MM.1S (cell line): Measurements from ENCODE around the gene PIK3R1.

Source experiments
- DNase-seq: peaks from one replicate; pipeline ENCODE4 v3.0.0-alpha.2; 2015
- H2AFZ ChIP-seq: fragments of 300-600 bp; sonication (generic); 2 replicates; pipeline ENCODE4 v1.6.0; 2016; ENCODE audit warnings: antibody characterized with exemption, low read length
- H3F3A ChIP-seq: fragments of 300-600 bp; sonication (generic); 2 replicates; pipeline ENCODE4 v1.6.1; 2016; ENCODE audit warnings: mild to moderate bottlenecking, antibody characterized with exemption, low read length, moderate library complexity, mixed read lengths; ENCODE audit not compliant: insufficient read depth
- H3K27ac ChIP-seq: fragments of 300-600 bp; sonication (generic); 2 replicates; pipeline ENCODE4 v1.5.1; 2016; ENCODE audit warnings: mild to moderate bottlenecking, low read length
- H3K27me3 ChIP-seq: fragments of 300-600 bp; sonication (generic); replicated peaks from 2 replicates; pipeline ENCODE4 v1.6.0; 2016; ENCODE audit warnings: low read length; ENCODE audit not compliant: insufficient read depth
- H3K36me3 ChIP-seq: fragments of 300-600 bp; sonication (generic); replicated peaks from 2 replicates; pipeline ENCODE4 v1.6.1; 2016; ENCODE audit warnings: mild to moderate bottlenecking, low read length, mixed read lengths; ENCODE audit not compliant: insufficient read depth
- H3K4me1 ChIP-seq: fragments of 300-600 bp; sonication (generic); 2 replicates; pipeline ENCODE4 v1.6.1; 2016; ENCODE audit warnings: low read length, mixed read lengths
- H3K4me2 ChIP-seq: fragments of 300-600 bp; sonication (generic); 2 replicates; pipeline ENCODE4 v1.6.0; 2016; ENCODE audit warnings: low read depth, low read length
- H3K4me3 ChIP-seq: fragments of 300-600 bp; sonication (generic); 2 replicates; pipeline ENCODE4 v1.5.1; 2016; ENCODE audit warnings: low read length, mixed read lengths
- H3K79me2 ChIP-seq: fragments of 300-600 bp; sonication (generic); 2 replicates; pipeline ENCODE4 v1.6.1; 2016; ENCODE audit warnings: mixed run types, low read length, mixed read lengths
- H3K9ac ChIP-seq: fragments of 300-600 bp; sonication (generic); 2 replicates; pipeline ENCODE4 v1.6.1; 2016; ENCODE audit warnings: low read length, mixed read lengths
- H3K9me2 ChIP-seq: fragments of 300-600 bp; sonication (generic); replicated peaks from 2 replicates; pipeline ENCODE4 v1.6.1; 2016; ENCODE audit warnings: mild to moderate bottlenecking, low read length, mixed read lengths; ENCODE audit not compliant: insufficient read depth
- H3K9me3 ChIP-seq: fragments of 300-600 bp; sonication (generic); replicated peaks from 2 replicates; pipeline ENCODE4 v1.6.1; 2016; ENCODE audit warnings: mild to moderate bottlenecking, low read length, mixed read lengths; ENCODE audit not compliant: insufficient read depth
- H4K20me1 ChIP-seq: fragments of 300-600 bp; sonication (generic); 2 replicates; pipeline ENCODE4 v1.6.1; 2016; ENCODE audit warnings: mild to moderate bottlenecking, low read length, moderate library complexity, mixed read lengths; ENCODE audit not compliant: insufficient read depth
- CTCF ChIP-seq: fragments of 300-600 bp; sonication (generic); IDR thresholded peaks from 2 replicates; pipeline ENCODE4 v1.5.1; 2016; ENCODE audit warnings: antibody characterized with exemption, low read length, mixed read lengths
- EZH2 ChIP-seq: fragments of 300-600 bp; sonication (generic); optimal IDR thresholded peaks from 2 replicates; pipeline ENCODE3; 2017; ENCODE audit warnings: low read depth, mild to moderate bottlenecking, antibody characterized with exemption, low read length, mixed read lengths
- EZH2phosphoT487 ChIP-seq: fragments of 300-600 bp; sonication (generic); IDR thresholded peaks from 2 replicates; pipeline ENCODE4 v1.6.1; 2018; ENCODE audit warnings: antibody characterized with exemption, low read length

PIK3R1 gene

GRCh38 chr5:68246802-68247201 is 31.2 kb downstream of the PIK3R1 start:
- H3K4me2 ChIP-seq = no peak overlapping the region
- no peaks in the 10 kb centered on the region for H4K20me1 ChIP-seq
- H3K27ac ChIP-seq = no peak overlapping the region
- H2AFZ ChIP-seq = no peak overlapping the region
- H3F3A ChIP-seq = no peaks in the 10 kb centered on the region
- H3K36me3 ChIP-seq = no peaks in the 10 kb centered on the region
- no peaks in the 10 kb centered on the region for H3K9me3 ChIP-seq
- H3K9ac ChIP-seq = no peak overlapping the region
- H3K4me3 ChIP-seq = no peak overlapping the region
- TF ChIP-seq CTCF = peak; percentile 15; the same call in 1 of the 2 replicates
- no peak for TF ChIP-seq EZH2phosphoT487
- no peaks in the 10 kb centered on the region for H3K9me2 ChIP-seq
- no peaks in the 10 kb centered on the region for H3K4me1 ChIP-seq
- H3K79me2 ChIP-seq = peaks cover 4% of the 10 kb centered on the region; the same call in 1 of the 2 replicates
- DNase-seq = no peak
- H3K27me3 ChIP-seq = no peaks in the 10 kb centered on the region

GRCh38 chr5:68247627-68248026 is 32.1 kb downstream of the PIK3R1 start:
- H2AFZ ChIP-seq = no peak overlapping the region
- H3K27me3 ChIP-seq = no peaks in the 10 kb centered on the region
- H3K9me2 ChIP-seq = no peaks in the 10 kb centered on the region
- no peak overlapping the region for H3K4me3 ChIP-seq
- no peaks in the 10 kb centered on the region for H3K4me1 ChIP-seq
- H3K4me2 ChIP-seq = no peak overlapping the region
- TF ChIP-seq EZH2 (no peak), EZH2phosphoT487 (no peak), CTCF (no peak)
- DNase-seq = no peak
- H3K9me3 ChIP-seq = no peaks in the 10 kb centered on the region
- H3F3A ChIP-seq = no peaks in the 10 kb centered on the region
- H3K27ac ChIP-seq = no peak overlapping the region
- no peak overlapping the region for H3K9ac ChIP-seq
- H3K36me3 ChIP-seq = no peaks in the 10 kb centered on the region
- H4K20me1 ChIP-seq = no peaks in the 10 kb centered on the region
- H3K79me2 ChIP-seq = peaks cover 4% of the 10 kb centered on the region; the same call in 1 of the 2 replicates

GRCh38 chr5:68248896-68249295 is 33.3 kb downstream of the PIK3R1 start:
- H3K9me3 ChIP-seq = no peaks in the 10 kb centered on the region
- no peaks in the 10 kb centered on the region for H3K27me3 ChIP-seq
- no peaks in the 10 kb centered on the region for H3K9me2 ChIP-seq
- no peak overlapping the region for H3K4me2 ChIP-seq
- no peaks in the 10 kb centered on the region for H3F3A ChIP-seq
- H3K4me1 ChIP-seq = no peaks in the 10 kb centered on the region
- H3K27ac ChIP-seq = no peak overlapping the region
- no peaks in the 10 kb centered on the region for H4K20me1 ChIP-seq
- peaks cover 12% of the 10 kb centered on the region; the same call in 1 of the 2 replicates for H3K79me2 ChIP-seq
- H3K36me3 ChIP-seq = no peaks in the 10 kb centered on the region
- no peak for DNase-seq
- no peak overlapping the region for H2AFZ ChIP-seq
- H3K9ac ChIP-seq = no peak overlapping the region
- TF ChIP-seq EZH2 (no peak), CTCF (no peak), EZH2phosphoT487 (no peak)
- no peak overlapping the region for H3K4me3 ChIP-seq
